ENCODE results near the gene KRT13.

KRT13 gene

DNA sequence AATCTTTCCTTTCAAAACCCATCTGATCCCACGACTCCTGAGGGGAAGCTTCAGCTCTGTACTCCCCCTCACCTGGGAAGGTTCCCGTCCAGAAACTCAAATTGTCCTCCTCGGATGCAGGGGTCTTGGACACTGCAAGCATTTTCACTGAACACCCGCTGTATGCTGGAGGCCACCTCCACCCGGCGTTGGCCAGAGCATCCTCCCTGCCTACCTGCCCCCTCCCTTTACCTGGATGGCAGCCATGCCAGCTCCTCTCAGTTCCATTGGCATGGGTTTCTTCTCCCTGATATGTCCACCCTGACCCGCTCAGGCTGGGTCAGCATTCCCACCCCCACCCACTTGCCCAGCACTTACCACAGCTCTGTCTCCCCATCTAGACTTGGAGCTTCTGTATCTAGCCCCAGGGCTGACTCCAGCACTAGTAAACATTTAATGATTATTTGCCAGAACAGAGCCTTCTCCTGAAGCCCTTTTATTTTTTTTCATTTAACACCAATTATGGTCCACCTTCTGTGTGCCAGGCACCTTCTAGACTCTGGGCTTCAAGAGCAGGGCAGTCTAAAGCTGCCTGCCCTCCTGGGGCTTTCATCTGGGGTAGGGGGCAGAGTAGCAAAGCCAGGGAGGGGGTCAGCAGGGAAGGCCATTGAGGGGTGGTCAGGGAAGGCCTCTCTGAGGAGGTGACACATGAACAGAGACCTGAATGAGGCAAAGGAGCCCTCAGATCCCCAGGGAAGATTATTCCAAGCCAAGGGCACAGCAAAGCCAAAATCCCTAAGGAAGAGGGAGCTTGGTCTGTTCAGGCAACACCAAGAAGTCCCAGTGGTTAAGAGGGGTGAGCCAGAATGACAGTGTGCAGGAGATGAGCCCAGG lies 31.6 kb upstream of the KRT13 start:
- Histone ChIP-seq H3K27me3 (ENCODE audit: control insufficient read depth, insufficient read depth, low read length) (peaks cover 16% of the 10 kb centered on the region), H3K9me3 (replicated peaks; ENCODE audit: low read length) (no peaks in the 10 kb centered on the region), H3K4me1 (ENCODE audit: control insufficient read depth, insufficient read depth, low read length) (peaks cover 6% of the 10 kb centered on the region), H3K36me3 (ENCODE audit: insufficient read depth, low read length) (no peaks in the 10 kb centered on the region), H3K4me3 (ENCODE audit: low read length) (no peak overlapping the region), H3K9ac (ENCODE audit: low read depth, low read length) (no peak overlapping the region), H3K4me2 (ENCODE audit: low read length) (no peak overlapping the region)

DNA sequence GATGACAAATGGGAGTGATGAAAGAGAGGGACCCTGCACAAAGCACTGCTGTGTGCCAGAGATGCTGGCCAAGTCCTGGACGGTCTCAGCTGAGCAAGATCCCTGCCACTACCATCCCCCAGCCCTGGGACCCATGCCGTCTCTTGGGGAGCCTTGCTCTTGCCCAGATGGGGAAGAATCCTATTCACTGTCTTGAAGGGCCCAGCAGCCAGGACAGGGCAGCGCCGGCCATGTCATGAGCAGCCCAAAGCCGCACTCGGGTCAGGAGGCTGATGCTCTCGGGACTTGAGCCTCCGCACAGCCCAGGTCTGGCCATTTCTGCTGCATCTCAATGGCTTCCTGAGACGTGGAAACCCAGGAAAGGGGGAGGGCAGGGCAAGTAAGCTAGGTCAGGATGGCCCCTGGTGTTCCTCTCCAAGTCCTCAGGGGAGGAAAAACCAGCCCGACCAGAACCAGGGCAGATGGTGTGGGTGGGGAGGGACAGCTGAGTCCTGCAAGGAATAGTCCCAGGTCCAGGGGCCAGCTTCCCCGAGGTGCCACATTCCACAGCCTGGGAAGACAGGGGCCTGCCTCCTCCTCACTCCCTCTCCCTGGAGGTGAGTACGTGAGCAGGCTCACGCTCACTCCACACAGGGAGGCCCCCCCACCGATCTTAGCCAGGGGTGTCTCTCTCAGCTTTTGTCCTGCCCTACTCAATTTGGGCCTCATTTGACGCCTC lies 30.5 kb upstream of the KRT13 start:
- Histone ChIP-seq H3K9ac (ENCODE audit: low read depth, low read length) (no peak overlapping the region), H3K27me3 (ENCODE audit: control insufficient read depth, insufficient read depth, low read length) (peaks cover 16% of the 10 kb centered on the region), H3K9me3 (replicated peaks; ENCODE audit: low read length) (no peaks in the 10 kb centered on the region), H3K4me3 (ENCODE audit: low read length) (no peak overlapping the region), H3K36me3 (ENCODE audit: insufficient read depth, low read length) (no peaks in the 10 kb centered on the region), H3K4me1 (ENCODE audit: control insufficient read depth, insufficient read depth, low read length) (peaks cover 9% of the 10 kb centered on the region), H3K4me2 (ENCODE audit: low read length) (no peak overlapping the region)

DNA sequence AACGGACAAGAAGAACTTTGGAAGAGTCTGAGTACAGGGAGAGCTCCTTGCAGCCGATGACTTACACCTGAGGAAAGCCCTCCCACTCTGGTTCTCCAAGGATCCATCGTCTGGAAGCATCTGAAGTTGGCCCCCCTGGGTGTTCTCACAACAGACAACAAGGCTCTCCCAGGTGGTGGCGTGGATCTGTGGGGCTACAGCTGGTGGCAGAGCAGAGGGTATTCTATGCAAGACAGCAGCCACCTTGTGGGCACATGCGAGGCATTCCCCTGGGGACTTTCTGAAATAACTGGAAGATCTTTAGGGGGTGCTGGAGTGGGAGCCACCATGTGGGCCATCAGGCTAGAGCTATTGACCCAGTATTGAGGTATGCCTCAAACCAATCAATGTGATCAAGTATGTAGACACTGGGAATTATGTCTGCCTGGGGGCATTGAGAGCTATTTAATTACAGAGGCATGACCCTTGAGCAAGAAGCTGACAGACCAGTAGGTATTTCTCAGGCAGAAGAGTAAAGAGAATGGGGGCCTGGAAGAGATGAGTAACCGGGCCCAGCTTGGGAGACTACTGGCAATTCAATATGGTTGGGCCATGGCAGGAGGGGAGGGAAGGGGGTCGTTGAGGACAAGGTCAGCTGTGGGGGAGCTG lies 29.6 kb upstream of the KRT13 start:
- Histone ChIP-seq H3K27me3 (ENCODE audit: control insufficient read depth, insufficient read depth, low read length) (peaks cover 16% of the 10 kb centered on the region), H3K9me3 (replicated peaks; ENCODE audit: low read length) (no peaks in the 10 kb centered on the region), H3K4me1 (ENCODE audit: control insufficient read depth, insufficient read depth, low read length) (peaks cover 18% of the 10 kb centered on the region)

DNA sequence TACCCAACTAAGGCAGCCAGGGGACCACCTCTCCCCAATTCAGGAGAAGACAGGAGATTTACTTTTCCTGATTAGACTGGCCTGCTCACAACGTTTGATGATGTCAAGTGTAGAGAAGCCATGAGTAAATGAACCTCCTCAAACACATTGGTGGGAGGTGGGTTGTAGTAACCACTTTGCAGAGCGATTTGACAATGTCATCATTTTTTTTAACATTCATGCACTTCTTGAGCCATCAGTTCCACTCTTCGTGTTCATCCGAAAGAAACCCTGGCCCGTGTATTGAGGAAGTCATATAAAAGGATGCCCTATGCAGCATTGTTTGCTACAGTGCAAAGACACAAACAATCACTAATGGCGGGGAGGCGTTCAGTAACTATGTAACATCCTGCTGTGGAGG lies 28.2 kb upstream of the KRT13 start:
- Histone ChIP-seq H3K4me3 (ENCODE audit: low read length) (no peak overlapping the region), H3K4me1 (ENCODE audit: control insufficient read depth, insufficient read depth, low read length) (peaks cover 18% of the 10 kb centered on the region), H3K9me3 (replicated peaks; ENCODE audit: low read length) (no peaks in the 10 kb centered on the region), H3K9ac (ENCODE audit: low read depth, low read length) (no peak overlapping the region), H3K36me3 (ENCODE audit: insufficient read depth, low read length) (no peaks in the 10 kb centered on the region), H3K4me2 (ENCODE audit: low read length) (no peak overlapping the region), H3K27me3 (ENCODE audit: control insufficient read depth, insufficient read depth, low read length) (peaks cover 16% of the 10 kb centered on the region)

More for the DNA sequence above, 29.6 kb upstream of the KRT13 start:
- Histone ChIP-seq H3K4me3 (ENCODE audit: low read length) (no peak overlapping the region), H3K9ac (ENCODE audit: low read depth, low read length) (no peak overlapping the region), H3K4me2 (ENCODE audit: low read length) (no peak overlapping the region), H3K36me3 (ENCODE audit: insufficient read depth, low read length) (no peaks in the 10 kb centered on the region)

DNA sequence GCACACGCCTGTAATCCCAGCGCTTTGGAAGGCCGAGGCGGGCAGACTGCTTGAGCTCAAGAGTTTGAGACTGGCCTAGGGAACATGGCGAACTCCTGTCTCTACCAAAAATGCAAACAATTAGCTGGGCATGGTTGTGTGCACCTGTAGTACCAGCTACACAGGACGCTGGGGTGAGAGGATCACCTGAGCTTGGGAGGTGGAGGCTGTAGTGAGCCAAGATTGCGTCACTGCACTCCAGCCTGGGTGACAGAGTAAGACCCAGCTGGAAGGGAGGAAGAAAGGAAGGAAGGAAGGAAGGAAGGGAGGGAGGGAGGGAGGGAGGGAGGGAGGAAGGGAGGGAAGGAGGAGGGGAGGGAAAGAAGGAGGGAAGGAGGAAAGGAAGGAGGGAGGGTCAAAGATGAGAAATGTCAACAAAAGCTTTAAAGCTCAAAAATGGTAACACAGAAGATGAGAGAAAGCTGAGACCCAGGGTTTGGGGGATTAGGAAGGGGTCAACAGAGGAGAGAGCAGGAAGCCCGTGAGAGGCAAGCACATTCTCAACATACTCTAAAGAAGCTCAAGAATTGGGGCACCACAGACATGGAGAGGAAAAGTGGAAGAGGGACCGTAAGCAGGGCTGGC lies 27.6 kb upstream of the KRT13 start:
- H3K9ac ChIP-seq (ENCODE audit: low read depth, low read length) = no peak overlapping the region
- no peak overlapping the region for H3K4me3 ChIP-seq (ENCODE audit: low read length)
- H3K9me3 ChIP-seq (replicated peaks; ENCODE audit: low read length) = no peaks in the 10 kb centered on the region
- no peak overlapping the region for H3K4me2 ChIP-seq (ENCODE audit: low read length)
- peaks cover 20% of the 10 kb centered on the region for H3K4me1 ChIP-seq (ENCODE audit: control insufficient read depth, insufficient read depth, low read length)
- H3K27me3 ChIP-seq (ENCODE audit: control insufficient read depth, insufficient read depth, low read length) = peaks cover 21% of the 10 kb centered on the region
- no peaks in the 10 kb centered on the region for H3K36me3 ChIP-seq (ENCODE audit: insufficient read depth, low read length)

DNA sequence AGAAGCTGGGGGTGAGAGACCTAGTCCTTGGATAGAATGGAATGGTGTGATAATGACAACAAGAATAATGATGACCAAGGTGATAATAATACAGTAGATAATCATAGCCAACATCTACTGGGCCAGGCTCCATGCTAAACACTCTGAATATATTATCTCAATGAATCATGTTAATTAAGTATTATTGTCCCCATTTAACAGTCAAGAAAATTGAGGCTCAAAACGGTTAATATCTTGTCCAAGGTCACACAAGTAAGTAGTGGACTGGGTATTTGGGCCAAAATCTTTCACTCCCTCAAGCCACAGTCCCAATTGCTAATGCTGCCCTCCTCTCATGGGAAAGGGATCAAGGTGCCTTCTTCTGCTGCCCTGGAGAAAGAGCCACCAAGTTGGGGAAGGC lies 26.6 kb upstream of the KRT13 start:
- Histone ChIP-seq H3K4me2 (ENCODE audit: low read length) (no peak overlapping the region), H3K4me1 (ENCODE audit: control insufficient read depth, insufficient read depth, low read length) (peaks cover 28% of the 10 kb centered on the region), H3K4me3 (ENCODE audit: low read length) (no peak overlapping the region), H3K9ac (ENCODE audit: low read depth, low read length) (no peak overlapping the region), H3K9me3 (replicated peaks; ENCODE audit: low read length) (no peaks in the 10 kb centered on the region), H3K36me3 (ENCODE audit: insufficient read depth, low read length) (no peaks in the 10 kb centered on the region), H3K27me3 (ENCODE audit: control insufficient read depth, insufficient read depth, low read length) (peaks cover 32% of the 10 kb centered on the region)

DNA sequence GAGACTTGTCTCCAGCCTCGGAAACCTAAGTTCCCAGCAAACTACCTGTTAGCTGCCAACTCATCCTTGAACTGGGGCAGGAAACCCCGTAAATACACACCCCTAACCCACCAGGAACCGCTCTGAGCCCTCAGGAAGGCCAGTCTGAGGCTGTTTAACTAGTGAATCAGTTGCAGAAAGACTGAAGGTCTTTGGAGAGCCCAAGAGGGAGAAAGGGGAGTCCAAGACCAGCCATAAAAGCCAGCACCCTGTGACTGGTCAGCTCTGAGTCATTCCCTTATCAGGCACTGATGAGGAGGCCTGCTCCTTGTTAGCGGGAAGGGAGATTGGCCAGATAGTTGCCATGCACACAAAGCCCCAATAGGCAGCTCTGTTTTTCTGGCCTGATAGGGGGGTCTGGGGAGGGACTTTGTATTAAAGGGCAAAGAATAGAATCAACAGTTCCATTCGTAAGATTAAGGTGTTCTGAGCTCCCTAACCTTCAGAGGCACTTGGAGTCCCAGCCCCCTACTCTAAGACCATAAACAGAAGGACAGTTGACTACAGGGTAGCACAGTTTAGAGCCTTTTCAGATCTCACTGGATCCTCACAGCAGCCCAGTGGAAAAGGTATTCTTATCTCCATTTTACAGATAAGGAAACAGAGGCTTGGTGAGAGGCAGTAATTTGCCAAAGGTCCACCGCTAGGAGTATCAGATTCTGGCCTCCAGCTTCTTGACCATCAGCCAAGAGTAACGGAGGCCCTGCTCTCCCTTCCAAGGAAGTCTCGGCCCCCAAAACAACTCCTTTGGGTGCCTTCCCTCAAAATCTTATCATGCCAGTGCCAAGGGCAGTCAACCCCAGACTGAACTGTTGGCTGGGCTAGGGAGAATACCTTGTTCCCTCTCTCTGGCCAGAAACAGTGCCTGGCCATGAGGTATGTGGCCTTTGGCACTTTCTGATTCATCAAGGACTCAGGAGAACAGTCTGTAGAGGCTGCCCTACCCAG lies 24.9 kb upstream of the KRT13 start:
- peak overlapping the region; percentile 39 for H3K4me2 ChIP-seq (ENCODE audit: low read length)
- no peaks in the 10 kb centered on the region for H3K36me3 ChIP-seq (ENCODE audit: insufficient read depth, low read length)
- no peak overlapping the region for H3K9ac ChIP-seq (ENCODE audit: low read depth, low read length)
- no peak overlapping the region for H3K4me3 ChIP-seq (ENCODE audit: low read length)
- no peaks in the 10 kb centered on the region for H3K9me3 ChIP-seq (replicated peaks; ENCODE audit: low read length)
- H3K27me3 ChIP-seq (ENCODE audit: control insufficient read depth, insufficient read depth, low read length) = peaks cover 25% of the 10 kb centered on the region
- peaks cover 28% of the 10 kb centered on the region for H3K4me1 ChIP-seq (ENCODE audit: control insufficient read depth, insufficient read depth, low read length)

DNA sequence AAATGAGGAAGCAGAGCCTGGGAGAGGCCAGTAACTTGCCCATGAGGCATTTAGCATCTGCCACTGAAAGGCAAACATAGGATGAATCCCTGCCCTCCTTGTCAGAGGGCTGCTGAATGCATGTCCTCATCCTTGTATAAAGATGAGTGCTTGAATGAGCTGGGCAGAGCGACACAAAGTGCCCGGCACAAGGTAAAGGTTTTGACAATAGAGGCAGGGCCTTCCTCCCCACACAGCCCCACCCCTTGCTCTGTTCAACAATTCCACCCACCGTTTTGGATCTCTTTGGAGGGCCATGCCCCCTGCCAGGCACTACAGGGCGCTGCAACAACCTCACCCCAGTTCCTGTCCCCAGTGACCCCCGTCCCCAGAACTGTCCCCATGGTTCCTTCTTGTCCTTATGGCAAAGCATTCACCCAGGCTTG lies 24.1 kb upstream of the KRT13 start:
- peaks cover 28% of the 10 kb centered on the region for H3K4me1 ChIP-seq (ENCODE audit: control insufficient read depth, insufficient read depth, low read length)
- H3K9ac ChIP-seq (ENCODE audit: low read depth, low read length) = no peak overlapping the region
- peaks cover 19% of the 10 kb centered on the region for H3K27me3 ChIP-seq (ENCODE audit: control insufficient read depth, insufficient read depth, low read length)
- H3K36me3 ChIP-seq (ENCODE audit: insufficient read depth, low read length) = no peaks in the 10 kb centered on the region
- H3K4me2 ChIP-seq (ENCODE audit: low read length) = peak overlapping the region; percentile 39
- H3K9me3 ChIP-seq (replicated peaks; ENCODE audit: low read length) = no peaks in the 10 kb centered on the region
- no peak overlapping the region for H3K4me3 ChIP-seq (ENCODE audit: low read length)

DNA sequence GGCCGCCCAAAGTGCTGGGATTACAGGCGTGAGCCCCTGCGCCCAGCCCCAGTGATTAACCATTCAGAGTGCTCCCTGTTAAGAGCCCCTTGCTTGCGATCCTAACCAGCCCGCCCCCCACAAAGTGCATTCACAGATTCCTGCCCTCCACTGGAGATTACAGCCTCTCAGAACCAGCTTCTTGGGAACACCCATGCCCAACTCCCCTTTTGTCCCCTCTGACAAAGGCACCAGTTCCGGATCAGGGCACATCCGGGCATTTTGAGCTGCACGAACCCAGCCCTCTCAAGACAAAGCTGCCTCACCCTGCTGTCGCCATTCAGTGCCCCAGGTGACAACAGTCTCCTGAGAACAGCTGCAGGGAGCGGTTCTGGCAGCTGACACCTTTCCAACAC lies 23.5 kb upstream of the KRT13 start:
- Histone ChIP-seq H3K4me3 (ENCODE audit: low read length) (no peak overlapping the region), H3K4me2 (ENCODE audit: low read length) (no peak overlapping the region), H3K9me3 (replicated peaks; ENCODE audit: low read length) (no peaks in the 10 kb centered on the region), H3K4me1 (ENCODE audit: control insufficient read depth, insufficient read depth, low read length) (peaks cover 29% of the 10 kb centered on the region), H3K27me3 (ENCODE audit: control insufficient read depth, insufficient read depth, low read length) (peaks cover 19% of the 10 kb centered on the region), H3K9ac (ENCODE audit: low read depth, low read length) (no peak overlapping the region), H3K36me3 (ENCODE audit: insufficient read depth, low read length) (no peaks in the 10 kb centered on the region)

DNA sequence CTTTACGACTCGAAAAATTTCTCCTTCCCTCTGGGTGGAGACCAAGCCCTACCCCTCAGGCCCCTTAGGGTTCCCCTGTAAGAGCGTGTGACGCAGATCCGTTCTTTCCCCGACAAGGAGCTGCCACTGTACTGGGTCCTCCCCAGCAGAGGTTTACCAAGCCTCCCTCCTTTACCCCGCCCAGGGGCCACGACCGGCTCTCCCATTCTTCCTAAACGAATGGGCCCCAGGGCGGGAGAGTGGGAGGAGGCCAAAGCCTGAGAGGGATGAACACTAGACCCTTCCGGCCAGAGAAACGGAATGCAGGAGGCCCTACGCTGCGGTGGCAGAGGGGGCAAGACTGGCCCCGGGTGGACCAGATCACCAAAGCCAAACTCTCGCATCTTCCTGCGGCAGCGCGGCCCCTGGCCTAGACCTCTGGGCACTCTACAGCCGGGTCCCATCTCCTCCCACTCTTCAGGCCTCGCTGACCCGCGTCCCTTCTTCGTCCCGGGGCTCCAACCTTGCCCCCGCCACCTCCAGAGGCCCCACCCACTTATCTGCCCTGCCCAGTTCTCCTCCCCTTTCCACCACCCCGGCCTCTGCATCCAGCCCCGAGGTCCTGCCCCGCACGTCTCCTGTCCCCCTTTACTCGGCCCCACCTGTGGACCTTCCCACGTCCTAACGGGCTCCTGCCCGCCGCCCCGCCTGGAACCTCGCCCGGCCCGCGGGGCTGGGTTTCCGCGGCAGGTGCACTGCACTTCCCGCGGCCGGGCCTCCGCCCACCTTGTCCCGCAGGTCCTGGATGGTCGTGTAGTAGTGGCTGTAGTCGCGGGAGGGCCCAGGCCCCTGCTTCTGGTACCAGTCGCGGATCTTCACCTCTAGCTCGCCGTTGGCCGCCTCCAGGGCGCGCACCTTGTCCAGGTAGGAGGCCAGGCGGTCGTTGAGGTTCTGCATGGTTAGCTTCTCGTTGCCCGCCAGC lies 21.9 kb upstream of the KRT13 start:
- Histone ChIP-seq H3K9me3 (replicated peaks; ENCODE audit: low read length) (no peaks in the 10 kb centered on the region), H3K4me3 (ENCODE audit: low read length) (peak overlapping the region; percentile 58), H3K36me3 (ENCODE audit: insufficient read depth, low read length) (no peaks in the 10 kb centered on the region), H3K4me1 (ENCODE audit: control insufficient read depth, insufficient read depth, low read length) (peaks cover 43% of the 10 kb centered on the region), H3K4me2 (ENCODE audit: low read length) (peak overlapping the region; percentile 77), H3K27me3 (ENCODE audit: control insufficient read depth, insufficient read depth, low read length) (peaks cover 19% of the 10 kb centered on the region), H3K9ac (ENCODE audit: low read depth, low read length) (peak overlapping the region; percentile 19)
